Measurements from ENCODE around the gene C2CD4A.

DNA sequence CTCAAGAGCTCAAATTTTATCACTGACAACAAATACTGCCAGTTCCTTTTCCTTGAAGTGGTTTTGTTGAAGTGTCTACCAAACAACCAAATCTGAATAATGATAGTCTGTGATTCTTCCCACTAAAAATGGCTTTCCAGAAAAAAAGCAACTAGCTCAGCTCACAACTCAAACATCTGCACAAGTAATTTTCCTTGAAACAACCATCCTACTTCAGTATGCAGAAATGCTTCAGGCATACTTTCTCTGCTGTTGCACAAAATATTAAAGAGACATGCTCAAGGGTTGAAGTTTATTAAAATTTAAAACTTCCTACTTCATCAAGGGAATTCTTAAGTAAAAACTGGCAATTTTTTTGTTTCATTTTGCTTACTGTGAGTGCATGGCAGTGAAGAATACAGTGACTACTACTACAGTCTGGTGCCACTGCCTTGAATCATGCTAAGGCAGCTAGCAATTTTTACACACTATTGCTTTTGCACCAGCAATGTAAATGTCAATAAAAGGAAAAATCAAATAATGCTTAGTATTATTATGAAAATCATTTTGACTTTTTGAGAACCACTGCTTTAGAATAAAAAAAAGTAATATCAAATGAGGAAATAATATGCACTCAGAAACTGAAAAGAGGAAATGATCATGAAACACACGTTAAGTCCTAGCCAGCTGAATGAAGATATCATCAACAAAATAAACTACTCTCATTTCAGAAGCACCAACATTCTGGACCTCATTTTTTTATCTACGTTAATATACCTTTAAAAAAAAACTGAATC, 40.1 kb upstream of the C2CD4A start:
- TF ChIP-seq, protein P1, sequence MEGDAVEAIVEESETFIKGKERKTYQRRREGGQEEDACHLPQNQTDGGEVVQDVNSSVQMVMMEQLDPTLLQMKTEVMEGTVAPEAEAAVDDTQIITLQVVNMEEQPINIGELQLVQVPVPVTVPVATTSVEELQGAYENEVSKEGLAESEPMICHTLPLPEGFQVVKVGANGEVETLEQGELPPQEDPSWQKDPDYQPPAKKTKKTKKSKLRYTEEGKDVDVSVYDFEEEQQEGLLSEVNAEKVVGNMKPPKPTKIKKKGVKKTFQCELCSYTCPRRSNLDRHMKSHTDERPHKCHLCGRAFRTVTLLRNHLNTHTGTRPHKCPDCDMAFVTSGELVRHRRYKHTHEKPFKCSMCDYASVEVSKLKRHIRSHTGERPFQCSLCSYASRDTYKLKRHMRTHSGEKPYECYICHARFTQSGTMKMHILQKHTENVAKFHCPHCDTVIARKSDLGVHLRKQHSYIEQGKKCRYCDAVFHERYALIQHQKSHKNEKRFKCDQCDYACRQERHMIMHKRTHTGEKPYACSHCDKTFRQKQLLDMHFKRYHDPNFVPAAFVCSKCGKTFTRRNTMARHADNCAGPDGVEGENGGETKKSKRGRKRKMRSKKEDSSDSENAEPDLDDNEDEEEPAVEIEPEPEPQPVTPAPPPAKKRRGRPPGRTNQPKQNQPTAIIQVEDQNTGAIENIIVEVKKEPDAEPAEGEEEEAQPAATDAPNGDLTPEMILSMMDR (IDR thresholded peaks at IDR 0.05): no peak
- no peak for TF ChIP-seq EZH2phosphoT487 (IDR thresholded peaks at IDR 0.05)
